ENCODE data around the gene CTSD. TPM values are rescaled to one million over a fixed set of nuclear protein-coding genes. Genes with fewer than 3 reads are reported as not detected.

The CTSD gene
- polyA plus RNA-seq, 1 donor from 2014 or later: 30.5 TPM

DNA sequence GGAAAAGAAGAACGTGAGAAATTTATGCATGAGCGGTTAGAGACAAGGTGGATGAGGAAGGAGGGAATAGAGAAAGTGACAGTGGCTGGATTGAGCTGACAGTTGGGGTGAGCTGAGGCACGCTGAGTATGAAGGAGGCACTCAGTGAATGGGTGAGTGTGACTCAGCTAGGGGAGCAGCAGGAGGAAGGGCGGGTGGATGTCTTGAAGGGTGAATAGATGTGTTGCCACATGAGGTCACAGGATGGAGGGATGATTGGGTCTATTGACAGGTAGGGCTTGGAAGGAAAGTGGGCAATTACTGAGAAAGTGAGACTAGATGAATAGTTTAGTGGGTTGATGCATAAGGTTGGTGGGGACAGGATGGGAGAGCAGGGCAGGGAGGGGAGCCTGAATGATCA lies 21.4 kb downstream of the CTSD start:
- Histone ChIP-seq H3K27ac (ENCODE audit: low read length) (no peak overlapping the region), H2AFZ (ENCODE audit: low read depth, low read length) (no peak overlapping the region), H3K4me2 (ENCODE audit: low read length) (no peak overlapping the region), H3K36me3 (ENCODE audit: insufficient read depth, low read length) (no peaks in the 10 kb centered on the region), H3K9me2 (ENCODE audit: insufficient read depth, low read length) (no peaks in the 10 kb centered on the region), H3K79me2 (replicated peaks; ENCODE audit: insufficient read depth, low read length) (no peaks in the 10 kb centered on the region), H3K4me3 (ENCODE audit: low read length) (no peak overlapping the region), H3K27me3 (ENCODE audit: insufficient read depth, low read depth, low read length) (peaks cover 5% of the 10 kb centered on the region), H4K20me1 (ENCODE audit: insufficient read depth) (no peaks in the 10 kb centered on the region), H3F3A (ENCODE audit: insufficient read depth, low read length, poor library complexity, severe bottlenecking) (no peaks in the 10 kb centered on the region), H3K9me3 (ENCODE audit: low read length) (no peaks in the 10 kb centered on the region), H3K9ac (ENCODE audit: low read length) (no peak overlapping the region)
- TF ChIP-seq TAF1 (IDR thresholded peaks at IDR 0.05; ENCODE audit: low read depth) (no peak), EP300 (conservative IDR thresholded peaks at IDR 0.05; ENCODE audit: poor library complexity, severe bottlenecking) (no peak), CTCF (IDR thresholded peaks at IDR 0.05; ENCODE audit: poor library complexity, severe bottlenecking) (no peak), POLR2AphosphoS5 (IDR thresholded peaks at IDR 0.05) (no peak), RAD21 (conservative IDR thresholded peaks at IDR 0.05) (no peak)

GRCh38 chr11:1741741-1742140 lies 22.0 kb downstream of the CTSD start:
- Histone ChIP-seq H3K4me2 (ENCODE audit: low read length) (no peak overlapping the region), H3K36me3 (ENCODE audit: insufficient read depth, low read length) (no peaks in the 10 kb centered on the region), H3K9me2 (ENCODE audit: insufficient read depth, low read length) (no peaks in the 10 kb centered on the region), H3F3A (ENCODE audit: insufficient read depth, low read length, poor library complexity, severe bottlenecking) (no peaks in the 10 kb centered on the region), H4K20me1 (ENCODE audit: insufficient read depth) (no peaks in the 10 kb centered on the region), H3K4me3 (ENCODE audit: low read length) (no peak overlapping the region), H3K9me3 (ENCODE audit: low read length) (no peaks in the 10 kb centered on the region), H3K27me3 (ENCODE audit: insufficient read depth, low read depth, low read length) (no peaks in the 10 kb centered on the region), H2AFZ (ENCODE audit: low read depth, low read length) (no peak overlapping the region), H3K9ac (ENCODE audit: low read length) (no peak overlapping the region), H3K79me2 (replicated peaks; ENCODE audit: insufficient read depth, low read length) (no peaks in the 10 kb centered on the region), H3K27ac (ENCODE audit: low read length) (no peak overlapping the region)
- TF ChIP-seq EZH2 (IDR thresholded peaks at IDR 0.05; ENCODE audit: borderline replicate concordance, insufficient read depth, low read length, poor library complexity, severe bottlenecking): no peak
- TF ChIP-seq EP300 (conservative IDR thresholded peaks at IDR 0.05; ENCODE audit: poor library complexity, severe bottlenecking): no peak
- no peak for TF ChIP-seq SMC3 (conservative IDR thresholded peaks at IDR 0.05; ENCODE audit: poor library complexity)
- TF ChIP-seq CTCF (IDR thresholded peaks at IDR 0.05; ENCODE audit: poor library complexity, severe bottlenecking): no peak
- TF ChIP-seq, protein P1, sequence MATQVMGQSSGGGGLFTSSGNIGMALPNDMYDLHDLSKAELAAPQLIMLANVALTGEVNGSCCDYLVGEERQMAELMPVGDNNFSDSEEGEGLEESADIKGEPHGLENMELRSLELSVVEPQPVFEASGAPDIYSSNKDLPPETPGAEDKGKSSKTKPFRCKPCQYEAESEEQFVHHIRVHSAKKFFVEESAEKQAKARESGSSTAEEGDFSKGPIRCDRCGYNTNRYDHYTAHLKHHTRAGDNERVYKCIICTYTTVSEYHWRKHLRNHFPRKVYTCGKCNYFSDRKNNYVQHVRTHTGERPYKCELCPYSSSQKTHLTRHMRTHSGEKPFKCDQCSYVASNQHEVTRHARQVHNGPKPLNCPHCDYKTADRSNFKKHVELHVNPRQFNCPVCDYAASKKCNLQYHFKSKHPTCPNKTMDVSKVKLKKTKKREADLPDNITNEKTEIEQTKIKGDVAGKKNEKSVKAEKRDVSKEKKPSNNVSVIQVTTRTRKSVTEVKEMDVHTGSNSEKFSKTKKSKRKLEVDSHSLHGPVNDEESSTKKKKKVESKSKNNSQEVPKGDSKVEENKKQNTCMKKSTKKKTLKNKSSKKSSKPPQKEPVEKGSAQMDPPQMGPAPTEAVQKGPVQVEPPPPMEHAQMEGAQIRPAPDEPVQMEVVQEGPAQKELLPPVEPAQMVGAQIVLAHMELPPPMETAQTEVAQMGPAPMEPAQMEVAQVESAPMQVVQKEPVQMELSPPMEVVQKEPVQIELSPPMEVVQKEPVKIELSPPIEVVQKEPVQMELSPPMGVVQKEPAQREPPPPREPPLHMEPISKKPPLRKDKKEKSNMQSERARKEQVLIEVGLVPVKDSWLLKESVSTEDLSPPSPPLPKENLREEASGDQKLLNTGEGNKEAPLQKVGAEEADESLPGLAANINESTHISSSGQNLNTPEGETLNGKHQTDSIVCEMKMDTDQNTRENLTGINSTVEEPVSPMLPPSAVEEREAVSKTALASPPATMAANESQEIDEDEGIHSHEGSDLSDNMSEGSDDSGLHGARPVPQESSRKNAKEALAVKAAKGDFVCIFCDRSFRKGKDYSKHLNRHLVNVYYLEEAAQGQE (IDR thresholded peaks at IDR 0.05; ENCODE audit: borderline replicate concordance): no peak
- TF ChIP-seq TAF1 (IDR thresholded peaks at IDR 0.05; ENCODE audit: low read depth): no peak
- TF ChIP-seq MXI1 (conservative IDR thresholded peaks at IDR 0.05; ENCODE audit: poor library complexity, severe bottlenecking): no peak
- TF ChIP-seq RAD21 (conservative IDR thresholded peaks at IDR 0.05): no peak
- TF ChIP-seq POLR2AphosphoS5 (IDR thresholded peaks at IDR 0.05): no peak

Measured in neural cell (in vitro differentiated cells).